NCI-H774 (cell line): ENCODE measurements around the gene ASTN1.

Experiments used
- DNase-seq: peaks from one replicate; lab custom pipeline; 2025; lab: John Stamatoyannopoulos, UW

ASTN1 gene

DNA sequence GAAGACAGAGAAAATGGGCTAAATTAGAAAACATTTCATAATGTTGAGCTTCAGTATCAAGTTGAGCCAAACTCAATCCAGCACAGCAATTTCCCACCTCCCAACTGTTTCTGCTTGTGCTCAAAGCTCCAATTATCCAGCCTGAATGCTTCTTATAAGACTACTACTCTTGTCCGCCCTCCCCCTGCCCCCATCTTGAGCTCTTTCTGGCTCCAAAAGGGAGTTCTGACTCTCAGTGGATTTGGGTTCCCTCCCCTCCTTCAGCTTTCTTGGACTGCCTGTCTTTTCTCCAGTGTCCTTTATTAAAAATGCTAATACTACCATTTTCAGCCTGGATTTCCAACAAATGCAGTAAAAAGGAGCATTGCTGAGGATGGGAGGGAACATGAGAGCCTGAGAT is 174.8 kb downstream of the ASTN1 start:
- DNase-seq: no peak

DNA sequence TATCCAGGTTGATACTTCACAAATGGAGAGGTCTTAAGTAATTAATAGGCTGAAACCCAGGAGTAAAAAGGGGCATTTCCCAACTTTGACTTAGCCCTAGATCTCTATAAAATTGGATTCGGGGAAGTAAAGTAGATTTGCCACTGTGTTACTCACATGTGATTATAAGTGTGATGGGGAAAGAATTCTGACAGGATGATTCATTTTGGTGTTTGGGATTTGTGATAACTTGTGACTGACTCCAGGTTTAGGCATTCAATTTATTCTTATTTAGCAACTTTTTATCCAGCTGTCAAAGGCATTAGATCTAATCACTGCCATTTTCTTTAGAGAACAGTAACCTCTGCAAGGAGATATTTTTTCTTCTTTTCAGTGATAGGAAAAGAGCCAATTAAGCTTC is 175.5 kb downstream of the ASTN1 start:
- no peak for DNase-seq

DNA sequence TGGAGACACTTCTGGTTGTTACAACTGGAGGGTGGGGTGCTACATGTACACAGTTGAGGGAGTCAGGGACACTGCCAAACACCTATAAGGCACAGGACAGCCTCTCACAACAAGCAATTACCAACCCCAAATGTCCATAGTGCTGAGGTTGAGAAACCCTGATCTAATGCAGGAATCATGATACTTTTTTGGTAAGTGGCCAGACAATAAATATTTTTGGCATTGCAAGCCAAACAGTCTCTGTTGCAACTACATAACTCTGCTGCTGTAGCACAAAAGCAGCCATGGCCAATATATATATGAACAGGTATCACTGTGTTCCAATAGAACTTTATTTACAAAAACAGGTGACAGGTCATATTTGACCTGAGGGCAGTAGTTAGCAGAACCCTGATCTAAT is 177.5 kb downstream of the ASTN1 start:
- DNase-seq: no peak

DNA sequence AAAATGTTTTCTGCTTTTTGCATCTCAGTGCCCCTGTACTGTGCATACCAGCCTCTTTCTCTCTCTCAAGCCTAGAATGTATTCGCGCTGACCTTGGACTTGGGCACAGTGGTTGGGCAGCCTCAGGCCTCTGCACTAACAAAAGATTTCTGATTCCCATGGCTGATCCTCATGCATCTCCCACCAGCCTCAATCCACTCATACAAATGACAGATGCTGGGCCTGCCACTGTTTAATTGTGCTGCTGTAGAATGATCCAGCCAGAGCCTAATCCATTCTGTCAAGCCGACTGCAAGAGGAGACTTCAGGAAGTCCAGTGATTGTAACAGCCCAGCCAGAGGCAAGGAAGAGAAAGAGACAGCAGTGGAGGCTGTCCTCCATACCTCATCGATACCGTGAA is 180.8 kb downstream of the ASTN1 start:
- no peak for DNase-seq

DNA sequence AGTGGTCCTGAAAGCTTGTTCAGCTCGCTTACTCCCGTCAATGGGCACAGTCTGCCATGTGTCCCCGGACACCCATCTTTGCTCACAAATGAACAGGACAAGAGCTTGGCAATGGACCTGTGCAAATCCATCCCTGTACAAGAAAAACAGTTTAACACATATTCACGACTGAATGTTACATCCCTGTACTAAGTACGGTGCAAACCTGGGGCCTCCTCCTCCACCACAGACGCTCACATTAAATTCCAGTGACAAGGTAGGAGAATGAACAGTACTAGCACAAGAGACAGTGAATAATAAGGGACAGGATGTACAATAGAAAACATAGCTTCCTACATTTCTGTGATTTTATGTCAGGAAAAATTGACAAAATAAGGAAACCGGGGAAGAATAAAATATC is 187.7 kb downstream of the ASTN1 start:
- no peak for DNase-seq

DNA sequence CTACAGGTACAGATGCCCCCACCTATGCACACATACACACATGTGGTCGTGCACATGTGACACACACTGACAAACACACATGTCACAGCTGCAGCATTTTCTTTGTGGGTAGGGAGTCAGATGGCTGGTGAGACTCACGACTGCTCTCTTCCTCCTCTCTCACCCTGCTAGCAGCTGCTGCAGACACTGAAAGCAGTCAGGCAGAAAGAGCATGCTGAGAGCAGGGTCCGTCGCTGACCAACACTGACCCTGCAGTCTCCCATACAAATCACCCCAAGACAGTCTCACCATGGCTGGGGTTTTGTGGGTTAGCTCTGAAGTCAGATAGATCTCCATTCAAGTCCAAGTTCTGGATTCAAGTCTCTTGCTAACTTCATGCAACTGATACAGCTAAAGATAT is 188.3 kb downstream of the ASTN1 start:
- no peak for DNase-seq

DNA sequence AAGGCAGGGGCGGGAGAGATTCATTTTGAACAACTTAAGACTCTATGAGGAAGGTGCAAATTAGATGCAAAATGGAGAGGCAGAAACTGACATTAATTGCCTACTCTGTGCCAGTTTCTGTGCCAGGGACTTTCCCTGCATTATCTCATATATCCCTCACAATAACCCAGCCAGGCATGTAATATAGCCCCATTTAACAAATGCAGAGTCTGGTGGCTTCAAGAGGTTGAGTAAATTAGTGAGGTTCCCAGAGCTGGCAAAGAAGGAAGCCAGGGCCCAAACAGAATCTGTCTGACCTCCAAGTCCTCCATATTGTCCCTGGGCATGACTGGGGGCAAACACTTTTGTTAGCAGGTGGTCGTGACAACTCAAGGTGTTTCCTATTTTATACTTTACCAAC is 199.8 kb downstream of the ASTN1 start:
- no peak for DNase-seq

DNA sequence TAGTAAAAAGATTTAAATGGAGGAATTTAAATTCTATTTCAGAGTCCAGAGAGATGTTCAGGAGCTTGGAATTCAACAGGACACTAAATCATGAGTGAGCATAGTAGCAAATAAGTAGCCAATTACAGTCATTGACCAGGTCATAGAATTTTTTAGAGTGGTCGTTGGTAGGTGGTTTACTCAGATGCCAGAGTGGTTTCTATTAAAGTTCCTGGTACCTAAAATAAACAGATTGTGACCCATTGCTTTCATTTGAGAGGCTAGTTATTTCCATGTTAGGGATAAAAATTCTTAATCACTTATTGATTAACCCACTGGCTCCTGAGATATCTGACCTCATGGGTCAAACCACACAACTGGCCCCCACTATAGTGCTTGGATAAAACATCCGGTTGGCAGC is 201.3 kb downstream of the ASTN1 start:
- DNase-seq: no peak

DNA sequence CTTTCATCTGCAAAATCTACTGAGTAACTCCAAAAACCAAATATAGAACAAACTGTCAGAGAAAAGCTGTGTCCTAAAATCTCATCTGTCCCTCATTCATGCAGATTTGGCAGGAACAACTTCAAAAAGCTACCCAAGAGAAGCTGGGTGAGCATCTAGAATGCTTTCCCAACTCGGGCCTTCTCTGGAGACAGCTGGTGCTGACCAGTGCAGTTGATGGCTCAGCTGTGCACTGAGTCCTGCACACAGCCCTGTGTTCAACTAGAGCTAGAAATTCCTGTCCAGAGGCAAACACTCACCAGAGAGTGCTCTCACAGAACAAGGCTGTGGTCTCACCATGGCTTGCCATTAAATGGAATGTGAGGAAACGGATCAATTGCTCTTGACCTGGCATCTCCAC is 202.8 kb downstream of the ASTN1 start:
- no peak for DNase-seq

DNA sequence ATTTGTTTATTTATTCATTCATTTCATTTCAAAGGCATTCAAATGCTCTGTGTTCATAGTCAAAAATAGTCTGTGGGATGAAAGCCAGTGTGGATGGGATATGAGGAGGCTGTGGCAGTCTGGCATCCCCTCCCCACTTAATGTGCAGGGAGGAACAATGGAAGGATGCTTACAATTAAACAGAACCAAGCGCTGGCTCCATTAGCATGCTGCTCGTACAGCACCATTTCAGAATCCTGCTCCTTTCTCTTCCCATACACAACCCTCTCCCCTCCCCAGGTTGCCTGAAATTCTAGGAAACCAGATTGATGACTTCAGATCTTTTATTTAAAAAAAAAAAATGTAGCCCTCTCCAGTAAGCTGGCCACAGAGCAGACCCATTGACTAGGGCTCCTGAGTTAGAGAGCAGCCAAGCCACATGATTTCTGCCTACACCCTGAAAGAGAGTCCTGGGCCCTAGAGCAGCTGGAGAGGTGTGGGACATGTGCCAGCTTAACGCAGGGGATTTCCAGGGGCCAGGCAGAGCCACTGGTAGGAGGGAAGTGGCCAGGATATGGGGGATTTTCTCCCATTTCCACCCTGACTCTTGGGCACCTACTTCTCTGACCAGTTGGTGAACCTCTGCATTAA is 205.2 kb downstream of the ASTN1 start:
- no peak for DNase-seq

DNA sequence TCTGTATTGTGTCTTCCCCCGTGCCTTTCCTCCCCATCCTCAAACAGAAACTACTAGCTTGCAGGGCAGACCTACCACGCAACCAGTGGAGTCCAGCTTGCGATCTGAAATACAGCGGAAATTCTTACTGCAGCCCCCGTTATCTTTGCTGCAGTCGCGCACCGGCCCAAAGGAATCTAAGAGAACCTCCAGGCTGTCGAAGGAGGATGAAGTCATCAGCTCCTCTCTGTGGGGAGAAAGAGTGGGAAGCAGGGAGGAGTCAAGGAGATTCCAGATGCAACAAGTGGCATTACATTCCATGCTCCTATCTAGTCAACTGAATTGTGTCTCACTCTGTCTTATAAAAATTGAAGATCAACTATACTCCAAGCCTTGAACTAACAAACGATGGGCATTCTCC is 206.9 kb downstream of the ASTN1 start:
- no peak for DNase-seq

DNA sequence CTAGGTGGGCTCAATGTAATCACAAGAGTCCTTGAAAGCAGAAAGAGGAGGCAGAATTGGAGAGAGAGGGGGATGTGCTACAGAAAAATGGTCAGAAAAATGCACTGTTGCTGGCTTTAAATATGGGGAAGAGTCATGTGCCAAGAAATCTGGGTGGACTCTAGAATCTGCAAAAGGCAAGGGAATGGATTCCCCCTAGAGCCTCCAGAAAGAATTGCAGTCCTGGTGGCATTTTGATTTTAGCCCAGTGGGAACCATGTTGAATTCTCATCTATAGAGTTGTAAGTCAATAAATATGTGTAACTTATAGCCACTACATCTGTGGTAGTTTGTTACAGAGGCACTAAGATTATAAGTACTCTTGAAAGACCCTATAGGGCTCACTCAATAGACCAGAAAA is 210.3 kb downstream of the ASTN1 start:
- no peak for DNase-seq

DNA sequence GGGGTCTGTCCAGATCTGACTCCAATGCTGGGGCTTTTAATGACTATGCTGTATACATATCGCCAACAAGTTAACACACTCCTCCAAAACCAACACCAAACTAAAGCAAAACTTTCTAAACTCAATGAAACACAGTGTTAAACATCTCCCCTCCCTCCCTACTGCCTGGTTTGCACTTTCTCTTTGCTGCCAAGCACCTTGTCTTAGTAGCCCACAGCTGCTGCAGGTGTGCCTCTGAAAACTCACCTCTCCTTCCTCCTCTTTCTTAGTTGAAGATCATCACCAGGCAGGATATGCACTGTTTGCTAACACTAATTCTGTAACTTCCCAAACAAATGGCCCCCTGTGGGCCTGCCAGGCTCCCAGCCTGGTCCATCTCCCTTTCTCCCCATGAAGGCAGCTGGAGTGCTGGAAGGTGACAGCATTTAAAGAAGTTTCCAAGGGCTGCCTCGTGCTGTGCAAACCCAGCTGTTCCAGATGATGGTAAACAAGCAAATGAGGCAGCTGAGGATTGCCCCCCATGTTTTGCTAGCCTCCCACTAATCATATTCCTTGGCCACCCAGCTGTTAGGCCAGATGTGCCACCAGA is 213.7 kb downstream of the ASTN1 start:
- no peak for DNase-seq

DNA sequence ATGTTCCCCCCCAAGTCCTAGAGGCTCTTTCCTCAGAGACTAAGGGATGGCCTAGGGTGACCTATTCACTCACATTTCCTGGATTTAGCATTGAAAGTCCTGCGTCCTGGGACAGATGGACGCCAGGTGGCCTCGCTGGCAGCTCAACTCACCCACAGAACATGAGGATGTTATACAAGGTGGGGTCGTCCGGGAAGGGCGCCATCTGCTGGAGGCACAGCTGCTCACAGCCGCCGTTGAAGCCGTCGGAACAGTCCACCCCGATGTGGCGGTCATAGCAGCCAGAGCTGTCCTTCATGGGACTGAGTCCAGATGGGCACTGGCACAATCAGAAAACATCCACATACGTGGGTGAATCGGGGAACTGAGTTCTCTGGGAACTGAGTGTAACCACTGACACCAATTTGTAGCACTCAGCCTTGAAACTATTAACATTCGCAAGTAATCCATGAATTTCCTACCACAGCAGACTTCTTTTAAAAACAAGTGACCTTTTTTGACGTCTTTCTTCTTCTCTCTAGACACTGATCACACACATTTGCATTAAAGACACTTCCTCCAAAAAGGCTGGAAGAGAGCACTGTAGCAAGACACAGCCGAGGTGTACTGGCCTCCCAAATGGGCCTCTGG is 215.4 kb downstream of the ASTN1 start:
- no peak for DNase-seq

DNA sequence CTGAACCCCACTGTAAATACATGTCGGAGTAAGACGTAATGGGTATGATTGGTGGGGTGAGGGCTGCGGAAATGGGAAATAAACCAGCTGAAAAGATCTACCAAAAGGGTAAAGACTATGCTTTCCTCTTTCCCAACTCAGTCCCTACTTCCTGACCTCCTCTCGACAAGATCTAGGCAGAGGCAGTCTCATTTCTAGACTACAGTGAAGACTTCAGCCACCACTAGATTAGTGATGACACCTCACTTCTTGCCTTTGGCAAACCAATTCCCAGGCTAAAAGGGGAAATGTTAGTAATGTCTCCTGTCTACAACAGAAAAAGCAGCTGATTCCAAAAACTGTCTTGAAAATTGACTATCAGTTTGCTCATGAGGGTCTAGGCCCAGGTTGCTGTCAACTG is 219.9 kb downstream of the ASTN1 start:
- DNase-seq: no peak

DNA sequence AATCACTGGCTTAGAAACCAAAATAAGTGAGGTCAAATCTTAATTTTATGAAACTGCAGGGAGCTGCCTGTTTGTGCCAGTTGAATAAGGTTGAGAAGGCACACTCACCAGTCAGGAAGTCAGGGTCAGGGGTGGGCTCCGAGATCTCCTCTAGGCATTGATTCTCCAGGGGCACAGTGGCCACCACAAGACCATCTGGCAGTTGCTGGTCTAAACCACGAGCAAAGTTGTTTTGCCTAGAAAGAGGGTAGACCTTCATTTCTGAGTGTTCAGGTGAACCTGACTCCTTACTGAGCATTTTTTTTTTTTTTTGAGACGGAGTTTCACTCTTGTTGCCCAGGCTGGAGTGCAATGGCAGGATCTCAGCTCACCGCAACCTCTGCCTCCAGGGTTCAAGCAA is 220.7 kb downstream of the ASTN1 start:
- DNase-seq: no peak

DNA sequence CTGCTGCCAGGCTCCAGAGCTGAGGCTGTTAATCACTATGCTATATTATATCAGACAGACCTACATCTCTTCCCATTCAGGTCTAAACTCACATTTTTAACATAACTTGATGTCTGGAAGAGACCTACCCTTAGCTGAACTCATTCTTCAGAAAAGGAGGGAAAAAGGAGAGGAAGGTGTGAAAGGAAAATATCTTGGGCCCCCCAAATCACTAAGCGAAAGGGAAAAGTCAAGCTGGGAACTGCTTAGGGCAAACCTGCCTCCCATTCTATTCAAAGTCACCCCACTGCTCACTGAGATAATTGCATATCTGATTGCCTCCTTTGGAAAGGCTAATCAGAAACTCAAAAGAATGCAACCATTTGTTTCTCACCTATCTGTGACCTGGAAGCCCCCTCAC is 222.2 kb downstream of the ASTN1 start:
- no peak for DNase-seq

DNA sequence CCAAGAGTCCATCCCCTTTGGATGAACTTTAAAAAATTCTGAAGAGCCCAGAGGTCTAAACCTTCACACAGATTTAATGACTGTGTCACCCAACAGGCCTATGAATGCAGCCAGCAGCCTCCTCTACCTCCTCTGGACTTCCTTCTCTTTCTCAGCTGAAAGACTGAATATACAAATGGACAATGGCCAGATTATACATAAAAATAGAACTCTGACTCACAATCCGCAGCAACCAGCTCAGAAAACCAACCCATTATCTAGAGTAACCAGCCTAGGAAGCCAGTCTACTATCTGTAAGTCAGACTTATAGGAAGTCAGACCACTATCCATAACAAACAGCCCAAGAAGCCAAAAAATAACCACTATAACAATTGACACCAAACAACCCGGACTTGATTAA is 224.5 kb downstream of the ASTN1 start:
- DNase-seq: no peak

DNA sequence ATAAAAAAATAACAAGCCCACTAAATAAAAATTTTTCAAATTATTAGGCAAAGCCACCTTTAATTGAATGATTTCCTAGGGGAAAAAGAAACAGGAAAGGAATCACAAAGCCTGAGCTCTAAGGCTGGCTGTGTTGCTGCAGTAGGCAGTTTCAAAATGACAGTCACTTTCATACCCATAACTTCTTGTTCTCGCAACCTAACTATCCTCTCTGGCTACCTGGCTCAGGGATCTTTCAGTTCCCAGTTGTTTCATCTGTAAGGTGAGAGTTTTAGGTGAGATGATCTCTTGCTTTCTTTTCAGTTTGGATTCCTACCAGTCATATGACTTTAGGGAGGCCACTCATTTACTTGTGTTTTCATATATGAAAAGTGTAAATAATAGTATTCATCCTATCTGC is 226.1 kb downstream of the ASTN1 start:
- no peak for DNase-seq

DNA sequence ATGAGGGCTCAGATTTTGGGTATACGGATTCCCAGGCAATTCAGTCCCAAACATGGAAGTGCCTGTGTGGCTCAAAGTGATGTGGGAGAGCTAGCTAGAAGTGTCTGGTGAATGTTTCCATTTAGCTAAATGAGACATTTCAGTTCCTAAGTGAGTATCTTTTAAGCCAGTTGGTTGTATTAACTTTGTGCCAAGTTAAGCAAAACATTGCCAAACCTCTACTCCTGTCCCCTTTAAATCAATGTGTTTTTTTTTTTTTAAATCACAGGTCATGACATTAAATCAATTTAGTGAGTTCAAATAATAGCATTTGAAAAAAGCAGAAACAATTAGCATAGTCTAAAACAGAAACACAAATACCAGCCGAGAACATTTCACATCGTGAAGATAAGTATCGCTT is 230.1 kb downstream of the ASTN1 start:
- DNase-seq: no peak

DNA sequence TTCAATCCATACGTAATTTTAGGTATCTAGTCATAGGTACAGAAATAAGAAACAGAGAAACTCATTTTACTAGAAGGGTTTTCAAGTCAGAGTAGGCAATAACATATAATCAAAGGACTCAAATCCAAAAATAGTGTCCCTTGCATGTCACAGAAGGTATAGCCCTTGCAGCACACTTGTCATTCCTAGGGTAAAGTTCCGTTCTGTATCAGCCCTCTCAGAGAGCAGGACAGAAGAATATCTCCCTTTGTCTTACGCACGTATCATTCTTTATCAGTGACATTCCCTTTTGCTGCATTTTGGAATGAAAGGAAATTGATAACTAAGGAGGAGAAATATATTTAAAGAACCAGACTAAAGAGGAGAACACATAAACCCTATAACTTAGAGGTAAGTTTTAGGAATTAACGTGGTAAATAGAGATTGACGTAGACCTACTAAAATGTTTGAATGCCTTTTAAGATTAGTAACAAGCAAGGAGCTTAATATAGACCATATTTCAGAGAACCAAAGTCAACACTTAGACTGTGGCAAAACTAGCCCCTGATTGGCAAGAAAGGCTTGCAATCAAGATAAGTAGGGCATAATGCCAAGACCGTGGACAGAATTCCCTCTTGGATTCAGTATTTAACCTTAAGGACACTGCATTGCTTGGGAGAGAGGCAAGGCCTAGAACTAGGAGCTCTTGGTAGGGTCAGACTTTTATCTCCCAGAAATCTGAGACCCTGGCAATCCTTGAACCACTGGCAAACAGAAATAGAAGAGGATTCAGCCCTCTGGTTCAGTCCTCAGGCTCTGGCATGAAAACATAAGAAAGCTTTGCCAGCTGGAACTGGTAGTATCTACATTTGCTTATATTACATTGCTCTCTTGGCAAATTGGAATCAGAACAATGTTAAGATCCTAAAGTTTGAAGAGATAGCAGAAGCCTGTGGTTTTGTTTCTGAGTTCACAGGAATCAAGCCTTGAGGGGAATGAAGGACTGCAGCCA is 232.1 kb downstream of the ASTN1 start:
- no peak for DNase-seq

DNA sequence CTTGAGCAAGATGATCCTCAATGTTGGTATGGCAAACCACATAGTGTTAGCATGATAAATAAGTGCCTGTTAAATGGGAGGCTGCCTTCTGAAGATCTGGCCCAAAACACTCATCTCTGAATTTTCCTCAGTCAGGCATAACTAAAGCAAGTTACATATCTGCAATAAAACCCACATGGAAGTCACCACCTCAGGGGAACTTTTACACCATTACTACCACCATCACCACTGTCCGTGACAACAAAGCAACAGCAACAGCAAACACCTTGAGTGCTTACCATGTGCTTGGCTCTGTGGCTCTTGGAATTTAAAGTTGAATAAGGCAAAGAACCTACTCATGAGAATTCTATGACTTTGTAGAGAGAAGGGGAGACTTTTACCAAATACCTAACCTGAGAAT is 233.0 kb downstream of the ASTN1 start:
- DNase-seq: no peak
